Activated naive CD4-positive, alpha-beta T cell treated with Interleukin-2 at 50 U/mL for 16 hours (primary cell): ENCODE data around the gene PTGDS.
A peak's percentile ranks its signal among the peaks of the same experiment; 100 is the strongest.

Source experiments
- DNase-seq: peaks from one replicate; pipeline ENCODE4 v3.0.0-alpha.2; 2020

The PTGDS gene

GRCh38 chr9:137011907-137012675, 34.8 kb downstream of the PTGDS start:
- no peak for DNase-seq

- no peak for DNase-seq
Measured at GRCh38 chr9:137012694-137013570, 35.6 kb downstream of the PTGDS start.

- no peak for DNase-seq
Measured at GRCh38 chr9:137013571-137013940, 36.3 kb downstream of the PTGDS start.

- DNase-seq: no peak
Measured at GRCh38 chr9:137014166-137014565, 36.9 kb downstream of the PTGDS start.

- DNase-seq: no peak
Measured at GRCh38 chr9:137014776-137015539, 37.7 kb downstream of the PTGDS start.

- DNase-seq: no peak
Measured at GRCh38 chr9:137015540-137015930, 38.2 kb downstream of the PTGDS start.

GRCh38 chr9:137015976-137016375, 38.7 kb downstream of the PTGDS start:
- DNase-seq: no peak

GRCh38 chr9:137016436-137016835, 39.1 kb downstream of the PTGDS start:
- no peak for DNase-seq

GRCh38 chr9:137017071-137017470, 39.8 kb downstream of the PTGDS start:
- DNase-seq: no peak

- no peak for DNase-seq
Measured at GRCh38 chr9:137017791-137018497, 40.6 kb downstream of the PTGDS start.

GRCh38 chr9:137018761-137019559, 41.7 kb downstream of the PTGDS start:
- no peak for DNase-seq

- no peak for DNase-seq
Measured at GRCh38 chr9:137019891-137020683, 42.8 kb downstream of the PTGDS start.

GRCh38 chr9:137020771-137021567, 43.7 kb downstream of the PTGDS start:
- no peak for DNase-seq

GRCh38 chr9:137021568-137021978, 44.3 kb downstream of the PTGDS start:
- no peak for DNase-seq

GRCh38 chr9:137021979-137022661, 44.8 kb downstream of the PTGDS start:
- DNase-seq: peak; percentile 78

- no peak for DNase-seq
Measured at GRCh38 chr9:137022662-137023008, 45.3 kb downstream of the PTGDS start.

GRCh38 chr9:137023157-137023556, 45.9 kb downstream of the PTGDS start:
- no peak for DNase-seq

GRCh38 chr9:137023583-137023991, 46.3 kb downstream of the PTGDS start:
- no peak for DNase-seq

- DNase-seq: no peak
Measured at GRCh38 chr9:137025517-137025966, 48.2 kb downstream of the PTGDS start.
